Measurements from ENCODE around the gene RPS2. TPM values are rescaled to one million over a fixed set of nuclear protein-coding genes. Genes with fewer than 3 reads are reported as not detected.

RPS2 gene
- total RNA-seq, 2 experiments from 2014 or later, result 2,461 to 3,120 TPM

GRCh38 chr16:1976216-1976520, 11.5 kb upstream of the RPS2 start:
- Histone ChIP-seq H4K20me1 (ENCODE audit: insufficient read depth, low read length) (no peaks in the 10 kb centered on the region), H3K79me2 (ENCODE audit: insufficient read depth, low read depth, low read length) (peaks cover 24% of the 10 kb centered on the region), H3K27ac (ENCODE audit: low read depth, low read length, poor library complexity, severe bottlenecking) (no peak overlapping the region), H3K4me2 (ENCODE audit: low read length) (no peak overlapping the region), H3K9me2 (ENCODE audit: insufficient read depth, low read length) (no peaks in the 10 kb centered on the region), H3K4me3 (ENCODE audit: low read depth, low read length, poor library complexity, severe bottlenecking) (no peak overlapping the region), H2AFZ (ENCODE audit: low read length) (no peak overlapping the region), H3K4me1 (ENCODE audit: insufficient read depth, low read length, poor library complexity, severe bottlenecking) (peaks cover 8% of the 10 kb centered on the region), H3K36me3 (ENCODE audit: insufficient read depth, low read length) (peaks cover 54% of the 10 kb centered on the region), H3K9me3 (ENCODE audit: low read length) (no peaks in the 10 kb centered on the region)
- no peak for TF ChIP-seq CTCF (conservative IDR thresholded peaks at IDR 0.05; ENCODE audit: low read length)
- no peak for TF ChIP-seq EZH2phosphoT487 (IDR thresholded peaks at IDR 0.05; ENCODE audit: borderline replicate concordance, low read depth, low read length)
- ChIA-PET POLR2A (no interaction called here), CTCF (ENCODE audit: unreplicated experiment) (no interaction called here)
- intact Hi-C loops (cut with micrococcal nuclease; ENCODE audit: unreplicated experiment), result no loop called here
- BruUV-seq (replicated peaks), result no TSS peak
- no peak for DNase-seq (ENCODE audit: low spot score)

GRCh38 chr16:1975432-1976215, 11.0 kb upstream of the RPS2 start:
- CTCF ChIA-PET (ENCODE audit: unreplicated experiment), result no interaction called here
- H4K20me1 ChIP-seq (ENCODE audit: insufficient read depth, low read length), result no peaks in the 10 kb centered on the region
- BruUV-seq (replicated peaks), result no TSS peak
- TF ChIP-seq CTCF (conservative IDR thresholded peaks at IDR 0.05; ENCODE audit: low read length) (no peak), EZH2phosphoT487 (IDR thresholded peaks at IDR 0.05; ENCODE audit: borderline replicate concordance, low read depth, low read length) (no peak)
- no peak overlapping the region for H3K27ac ChIP-seq (ENCODE audit: low read depth, low read length, poor library complexity, severe bottlenecking)
- intact Hi-C loops (cut with micrococcal nuclease; ENCODE audit: unreplicated experiment), result no loop called here
- H3K9me3 ChIP-seq (ENCODE audit: low read length), result no peaks in the 10 kb centered on the region
- H3K79me2 ChIP-seq (ENCODE audit: insufficient read depth, low read depth, low read length), result peaks cover 28% of the 10 kb centered on the region
- H3K4me3 ChIP-seq (ENCODE audit: low read depth, low read length, poor library complexity, severe bottlenecking), result no peak overlapping the region
- no peak overlapping the region for H3K4me2 ChIP-seq (ENCODE audit: low read length)
- no peak overlapping the region for H2AFZ ChIP-seq (ENCODE audit: low read length)
- no peak for DNase-seq (ENCODE audit: low spot score)
- POLR2A ChIA-PET, result no interaction called here
- H3K9me2 ChIP-seq (ENCODE audit: insufficient read depth, low read length), result no peaks in the 10 kb centered on the region
- peaks cover 54% of the 10 kb centered on the region for H3K36me3 ChIP-seq (ENCODE audit: insufficient read depth, low read length)
- H3K4me1 ChIP-seq (ENCODE audit: insufficient read depth, low read length, poor library complexity, severe bottlenecking), result peaks cover 12% of the 10 kb centered on the region

All from OCI-LY7 (cell line).